ENCODE data around the gene HKDC1.
"Not testable (repeated sequence)": the region's sequence is repeated elsewhere in the genome, so short reads cannot be mapped to it uniquely, and the experiment has no call there.

DNA sequence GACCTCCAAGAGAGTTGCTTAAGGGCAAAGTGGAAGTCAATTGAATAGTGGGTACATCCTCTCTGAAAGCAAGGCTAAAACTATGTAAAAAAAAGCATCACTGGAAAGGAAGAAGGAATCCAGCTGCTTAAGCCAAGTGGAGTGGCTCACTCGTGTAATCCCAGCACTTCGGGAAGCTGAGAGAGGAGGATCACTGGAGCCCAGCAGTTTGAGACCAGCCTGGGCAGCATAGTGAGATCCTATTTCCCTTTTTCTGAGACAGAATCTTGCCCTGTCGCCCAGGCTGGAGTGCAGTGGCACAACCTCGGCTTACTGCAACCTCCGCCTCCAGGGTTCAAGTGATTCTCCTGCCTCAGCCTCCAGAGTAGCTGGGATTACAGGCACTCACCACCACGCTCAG is 64.3 kb downstream of the HKDC1 start:
- not testable (repeated sequence) for TF ChIP-seq POLR2A (IDR thresholded peaks at IDR 0.05; ENCODE audit: low read length); GATA1 (IDR thresholded peaks at IDR 0.05; ENCODE audit: low read depth, low read length)
